Measurements from ENCODE around the gene TMEM134.
A peak's percentile ranks its signal among the peaks of the same experiment; 100 is the strongest.
"Not testable (repeated sequence)": the region's sequence is repeated elsewhere in the genome, so short reads cannot be mapped to it uniquely, and the experiment has no call there.

Gene TMEM134

DNA sequence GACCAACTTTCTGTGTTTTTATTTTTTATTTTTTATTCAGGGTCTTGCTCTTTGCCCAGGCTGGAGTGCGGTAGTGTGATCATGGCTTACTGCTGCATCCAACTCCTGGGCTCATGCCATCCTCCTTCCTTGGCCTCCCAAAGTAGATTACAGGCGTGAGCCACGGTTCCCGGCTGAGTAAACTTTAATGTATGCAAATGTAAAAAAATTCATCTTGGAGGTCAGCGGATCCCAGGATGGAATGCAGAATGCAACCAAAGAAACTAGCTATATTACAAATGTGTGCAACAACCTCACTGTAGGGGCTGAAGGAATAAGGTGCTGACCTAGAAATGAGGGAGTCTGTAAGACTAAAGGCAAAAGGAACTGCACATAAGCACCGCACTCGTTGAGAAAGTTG, 45.1 kb upstream of the TMEM134 start:
- TF ChIP-seq EZH2phosphoT487 (IDR thresholded peaks at IDR 0.05; ENCODE audit: borderline replicate concordance, low read length), result no peak
- TF ChIP-seq, protein P1, sequence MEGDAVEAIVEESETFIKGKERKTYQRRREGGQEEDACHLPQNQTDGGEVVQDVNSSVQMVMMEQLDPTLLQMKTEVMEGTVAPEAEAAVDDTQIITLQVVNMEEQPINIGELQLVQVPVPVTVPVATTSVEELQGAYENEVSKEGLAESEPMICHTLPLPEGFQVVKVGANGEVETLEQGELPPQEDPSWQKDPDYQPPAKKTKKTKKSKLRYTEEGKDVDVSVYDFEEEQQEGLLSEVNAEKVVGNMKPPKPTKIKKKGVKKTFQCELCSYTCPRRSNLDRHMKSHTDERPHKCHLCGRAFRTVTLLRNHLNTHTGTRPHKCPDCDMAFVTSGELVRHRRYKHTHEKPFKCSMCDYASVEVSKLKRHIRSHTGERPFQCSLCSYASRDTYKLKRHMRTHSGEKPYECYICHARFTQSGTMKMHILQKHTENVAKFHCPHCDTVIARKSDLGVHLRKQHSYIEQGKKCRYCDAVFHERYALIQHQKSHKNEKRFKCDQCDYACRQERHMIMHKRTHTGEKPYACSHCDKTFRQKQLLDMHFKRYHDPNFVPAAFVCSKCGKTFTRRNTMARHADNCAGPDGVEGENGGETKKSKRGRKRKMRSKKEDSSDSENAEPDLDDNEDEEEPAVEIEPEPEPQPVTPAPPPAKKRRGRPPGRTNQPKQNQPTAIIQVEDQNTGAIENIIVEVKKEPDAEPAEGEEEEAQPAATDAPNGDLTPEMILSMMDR (IDR thresholded peaks at IDR 0.05; ENCODE audit: low read depth, low read length, poor library complexity, severe bottlenecking), result no peak
- no peaks in the 10 kb centered on the region for H3K79me2 ChIP-seq (ENCODE audit: control insufficient read depth, low read length)
- H3K9me2 ChIP-seq (replicated peaks; ENCODE audit: control insufficient read depth, low read length), result no peaks in the 10 kb centered on the region
- H3F3A ChIP-seq (ENCODE audit: control insufficient read depth, insufficient read depth), result no peaks in the 10 kb centered on the region
- H3K4me1 ChIP-seq (ENCODE audit: control insufficient read depth, low read length), result peaks cover 2% of the 10 kb centered on the region
- no peak overlapping the region for H3K27ac ChIP-seq (ENCODE audit: low read depth, low read length)
- no peaks in the 10 kb centered on the region for H3K9me3 ChIP-seq (ENCODE audit: control insufficient read depth, insufficient read depth, low read length)
- no peak overlapping the region for H3K4me2 ChIP-seq (ENCODE audit: low read length)
- H4K20me1 ChIP-seq (ENCODE audit: control insufficient read depth, insufficient read depth, low read depth, low read length), result no peaks in the 10 kb centered on the region
- H3K4me3 ChIP-seq (ENCODE audit: low read length), result no peak overlapping the region
- H3K36me3 ChIP-seq (ENCODE audit: control insufficient read depth, low read length), result no peaks in the 10 kb centered on the region
- peaks cover 28% of the 10 kb centered on the region for H3K27me3 ChIP-seq (ENCODE audit: control insufficient read depth, low read length)

DNA sequence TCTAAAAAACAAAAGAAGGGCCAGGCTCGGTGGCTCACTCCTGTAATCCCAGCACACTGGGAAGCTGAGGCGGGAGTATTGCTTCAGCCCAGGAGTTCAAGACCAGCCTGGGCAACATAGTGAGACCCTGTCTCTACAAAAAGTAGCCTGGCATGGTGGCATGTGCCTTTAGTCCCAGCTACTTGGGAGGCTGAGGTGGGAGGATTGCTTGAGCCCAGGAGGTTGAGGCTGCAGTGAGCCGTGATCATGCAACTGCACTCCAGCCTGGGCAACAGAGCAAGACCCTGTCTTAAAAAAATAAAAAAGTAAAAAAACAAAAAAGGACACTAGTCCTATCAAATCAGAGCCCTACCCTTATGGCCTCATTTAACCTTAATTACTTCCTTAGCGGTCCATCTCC, 42.5 kb upstream of the TMEM134 start:
- H3K27ac ChIP-seq (ENCODE audit: low read depth, low read length), result not testable (repeated sequence)

DNA sequence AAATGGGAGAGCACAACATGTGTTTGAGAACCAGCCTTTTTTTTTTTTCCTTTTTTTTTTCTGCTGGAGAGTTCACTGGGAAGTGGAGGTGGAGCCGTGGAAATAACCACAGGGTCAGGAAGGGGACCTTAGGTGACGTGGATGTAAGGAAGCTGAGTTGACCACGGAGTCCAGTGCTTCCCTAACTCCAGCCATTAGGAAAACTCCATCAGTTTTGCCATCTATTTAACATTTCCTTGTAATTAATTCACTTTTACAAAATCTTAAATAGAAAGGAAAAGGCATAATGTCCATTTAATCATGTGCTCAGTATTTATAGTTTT, 40.9 kb upstream of the TMEM134 start:
- Histone ChIP-seq H3K4me1 (ENCODE audit: control insufficient read depth, low read length) (peaks cover 28% of the 10 kb centered on the region), H3K36me3 (ENCODE audit: control insufficient read depth, low read length) (peaks cover 12% of the 10 kb centered on the region), H3K9me3 (ENCODE audit: control insufficient read depth, insufficient read depth, low read length) (no peaks in the 10 kb centered on the region), H3K4me3 (ENCODE audit: low read length) (no peak overlapping the region), H3K79me2 (ENCODE audit: control insufficient read depth, low read length) (peaks cover 25% of the 10 kb centered on the region), H3K27me3 (ENCODE audit: control insufficient read depth, low read length) (peaks cover 24% of the 10 kb centered on the region), H3K9me2 (replicated peaks; ENCODE audit: control insufficient read depth, low read length) (no peaks in the 10 kb centered on the region), H4K20me1 (ENCODE audit: control insufficient read depth, insufficient read depth, low read depth, low read length) (no peaks in the 10 kb centered on the region), H3K27ac (ENCODE audit: low read depth, low read length) (no peak overlapping the region), H3K4me2 (ENCODE audit: low read length) (no peak overlapping the region), H3F3A (ENCODE audit: control insufficient read depth, insufficient read depth) (peaks cover 4% of the 10 kb centered on the region)
- TF ChIP-seq, protein P1 (IDR thresholded peaks at IDR 0.05; ENCODE audit: low read depth, low read length, poor library complexity, severe bottlenecking), result no peak
- TF ChIP-seq EZH2phosphoT487 (IDR thresholded peaks at IDR 0.05; ENCODE audit: borderline replicate concordance, low read length), result no peak

More for the DNA sequence above, 42.5 kb upstream of the TMEM134 start:
- H3K4me3 ChIP-seq (ENCODE audit: low read length); H3K9me2 ChIP-seq (replicated peaks; ENCODE audit: control insufficient read depth, low read length); H3K4me2 ChIP-seq (ENCODE audit: low read length); H4K20me1 ChIP-seq (ENCODE audit: control insufficient read depth, insufficient read depth, low read depth, low read length); H3K9me3 ChIP-seq (ENCODE audit: control insufficient read depth, insufficient read depth, low read length); H3K36me3 ChIP-seq (ENCODE audit: control insufficient read depth, low read length); H3F3A ChIP-seq (ENCODE audit: control insufficient read depth, insufficient read depth): not testable (repeated sequence)
- Histone ChIP-seq H3K27me3 (ENCODE audit: control insufficient read depth, low read length) (peaks cover 28% of the 10 kb centered on the region), H3K4me1 (ENCODE audit: control insufficient read depth, low read length) (peaks cover 14% of the 10 kb centered on the region), H3K79me2 (ENCODE audit: control insufficient read depth, low read length) (peaks cover 12% of the 10 kb centered on the region)

DNA sequence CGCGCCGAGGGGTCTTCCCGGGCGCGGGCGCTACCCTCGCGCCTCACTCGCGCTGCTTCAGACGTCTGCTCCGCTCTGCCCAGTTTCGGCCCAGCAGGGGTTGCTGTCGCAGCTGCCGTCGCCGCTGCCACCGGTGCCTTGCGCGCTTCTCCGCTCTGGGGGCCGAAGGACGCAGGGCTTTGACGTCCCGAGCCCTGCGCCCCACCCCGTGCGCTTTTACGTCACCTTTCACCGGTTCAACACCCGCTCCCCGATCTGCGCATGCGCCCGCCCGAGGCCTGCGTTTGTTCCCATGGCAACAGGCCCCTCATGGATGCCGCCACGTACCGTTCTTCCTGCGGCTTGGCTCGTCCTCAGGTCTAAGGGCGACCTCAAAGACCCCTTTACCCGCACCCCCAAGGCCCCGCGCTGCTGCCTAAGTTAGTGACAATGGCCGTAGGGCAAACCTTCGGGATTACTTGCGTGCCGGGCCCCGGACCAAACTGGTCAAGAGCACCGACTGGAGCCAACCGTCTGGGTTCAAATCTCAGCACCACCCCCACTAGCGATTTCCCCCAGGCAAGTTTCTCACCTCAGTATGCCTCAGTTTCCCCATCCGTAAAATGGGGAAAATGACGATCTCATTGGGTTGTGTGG, 39.6 kb upstream of the TMEM134 start:
- Histone ChIP-seq H4K20me1 (ENCODE audit: control insufficient read depth, insufficient read depth, low read depth, low read length) (peaks cover 3% of the 10 kb centered on the region; the same call in 1 of the 2 replicates), H3K4me3 (ENCODE audit: low read length) (peak overlapping the region; percentile 89), H3K4me2 (ENCODE audit: low read length) (peak overlapping the region; percentile 83), H3F3A (ENCODE audit: control insufficient read depth, insufficient read depth) (peaks cover 4% of the 10 kb centered on the region), H3K27me3 (ENCODE audit: control insufficient read depth, low read length) (peaks cover 17% of the 10 kb centered on the region), H3K27ac (ENCODE audit: low read depth, low read length) (peak overlapping the region; percentile 68), H3K9me2 (replicated peaks; ENCODE audit: control insufficient read depth, low read length) (no peaks in the 10 kb centered on the region), H3K4me1 (ENCODE audit: control insufficient read depth, low read length) (peaks cover 32% of the 10 kb centered on the region), H3K9me3 (ENCODE audit: control insufficient read depth, insufficient read depth, low read length) (no peaks in the 10 kb centered on the region), H3K36me3 (ENCODE audit: control insufficient read depth, low read length) (peaks cover 15% of the 10 kb centered on the region), H3K79me2 (ENCODE audit: control insufficient read depth, low read length) (peaks cover 38% of the 10 kb centered on the region)
- no peak for TF ChIP-seq EZH2phosphoT487 (IDR thresholded peaks at IDR 0.05; ENCODE audit: borderline replicate concordance, low read length)
- TF ChIP-seq, protein P1 (IDR thresholded peaks at IDR 0.05; ENCODE audit: low read depth, low read length, poor library complexity, severe bottlenecking), result no peak
